NCI-H1694 treated with DMSO at 0.1 percent for 48 hours (cell line): ENCODE results near the gene RAB1B.

Experiments
- DNase-seq: peaks from one replicate; lab custom pipeline; 2025; lab: John Stamatoyannopoulos, UW

The RAB1B gene

GRCh38 chr11:66284526-66285078, 16.2 kb downstream of the RAB1B start:
- no peak for DNase-seq

DNA sequence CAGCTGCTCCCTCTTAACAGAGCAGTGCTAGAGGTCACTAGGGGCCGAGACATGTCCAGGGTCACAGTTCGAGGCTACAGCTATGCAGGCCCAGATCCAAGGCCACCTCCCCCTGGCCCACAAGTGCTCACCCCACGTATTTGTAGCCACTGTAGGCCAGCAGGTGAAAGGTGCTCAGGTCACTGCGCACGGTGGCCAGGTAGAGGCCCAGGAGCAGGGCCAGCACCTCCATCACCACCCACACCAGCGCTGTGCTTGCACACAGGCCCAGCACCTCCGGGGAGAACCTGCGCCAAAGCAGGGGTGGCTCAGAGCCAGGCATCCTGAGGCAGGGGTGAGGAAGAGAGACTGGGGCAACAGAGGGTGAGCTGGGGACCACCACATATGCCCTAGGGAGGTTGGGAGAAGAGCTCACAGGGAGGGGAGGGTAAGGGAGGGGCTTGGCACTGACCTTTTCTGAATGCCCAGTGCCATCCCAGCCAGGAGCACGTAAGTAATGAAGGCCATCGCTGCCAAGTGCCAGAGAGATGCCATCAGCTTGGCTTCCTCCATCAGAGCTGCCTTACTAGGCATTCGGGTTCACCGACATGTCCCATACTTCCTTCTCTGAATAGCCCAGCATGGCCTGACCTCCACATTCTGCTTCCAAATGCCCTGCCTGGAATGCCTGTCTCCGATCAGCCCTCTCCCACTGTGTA, 17.0 kb downstream of the RAB1B start:
- DNase-seq = no peak

GRCh38 chr11:66286699-66287098, 18.3 kb downstream of the RAB1B start:
- no peak for DNase-seq

GRCh38 chr11:66287211-66287888, 18.9 kb downstream of the RAB1B start:
- DNase-seq = no peak

DNA sequence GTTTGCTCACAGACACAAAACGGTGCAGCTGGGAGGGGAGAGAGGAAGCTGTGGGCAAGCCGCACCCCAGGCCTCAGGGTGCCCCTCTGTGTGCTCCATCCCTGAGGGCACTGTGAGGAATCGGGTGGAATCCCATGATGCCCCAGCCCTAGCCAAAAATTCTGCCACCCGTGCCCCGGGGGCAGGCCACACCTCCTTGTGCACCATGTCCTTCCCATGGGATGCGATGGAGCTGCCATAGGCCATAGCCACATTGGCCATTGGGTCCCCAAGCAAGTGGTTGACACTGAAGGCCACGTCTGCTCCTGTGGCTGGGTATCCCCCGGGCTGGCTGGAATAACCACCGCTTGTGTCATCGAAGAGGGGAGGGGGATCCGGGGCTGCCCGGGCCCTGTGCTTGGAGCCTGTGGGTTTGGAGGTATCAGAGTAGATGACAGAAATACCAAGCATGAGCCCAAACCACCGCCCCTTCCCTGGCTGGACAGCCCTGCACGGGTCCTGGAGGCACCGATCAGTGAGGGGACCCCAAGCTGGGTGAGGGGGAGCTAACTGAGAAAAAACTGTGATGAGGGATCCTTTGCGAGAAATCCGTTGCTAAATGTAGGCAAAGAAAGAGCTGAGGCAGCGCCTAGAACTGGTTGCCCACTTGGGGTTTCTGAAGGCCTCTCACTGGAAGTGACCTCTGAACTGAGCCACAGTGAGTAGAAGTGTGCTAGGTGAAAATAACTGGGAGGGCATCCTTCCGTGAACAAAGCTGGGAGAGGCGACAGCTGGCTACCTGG, 19.6 kb downstream of the RAB1B start:
- DNase-seq = no peak

GRCh38 chr11:66288671-66289547, 20.5 kb downstream of the RAB1B start, which contains the start of gene YIF1A:
Gene YIF1A (minus strand): TSS chr11:66289143. CDS start chr11:66288985, 158 bp downstream.
- peak; percentile 97 for DNase-seq

DNA sequence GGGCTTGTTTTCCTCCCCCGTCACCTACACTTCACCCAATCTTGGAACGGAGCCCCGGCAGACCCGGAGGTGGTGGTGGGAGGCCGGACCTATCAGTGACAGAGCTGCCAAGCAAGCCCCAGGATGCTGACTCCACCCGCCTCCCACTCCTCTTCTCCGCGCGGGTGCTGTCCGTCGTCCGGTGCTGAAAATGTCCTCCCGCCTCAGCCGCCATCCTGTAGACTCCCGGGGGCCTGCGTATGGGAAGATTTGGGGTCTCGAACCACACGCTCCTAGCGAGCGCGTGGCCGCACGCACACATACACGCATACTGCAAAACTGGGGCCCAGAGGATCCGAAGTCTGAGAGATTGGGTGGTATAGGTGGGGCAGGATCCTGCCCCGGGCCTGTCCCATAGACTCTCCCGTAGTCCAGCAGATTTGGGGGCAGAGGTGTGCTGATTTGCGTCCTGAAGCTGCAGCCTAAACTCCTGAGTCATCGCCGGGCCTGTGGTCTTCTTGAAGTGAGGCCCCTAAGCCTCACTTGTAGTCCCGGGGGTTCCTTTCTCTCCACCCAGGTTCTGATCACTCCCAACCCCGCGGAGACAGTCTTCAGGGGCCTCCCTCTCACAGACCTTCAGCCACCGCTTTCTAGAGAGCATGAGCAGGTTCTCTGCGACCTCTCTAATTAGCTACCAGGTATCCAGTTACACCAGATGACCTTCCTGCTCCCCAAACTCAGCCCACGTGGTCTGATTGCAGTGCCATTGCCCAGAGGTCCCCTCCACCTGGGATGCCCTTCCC, 21.3 kb downstream of the RAB1B start:
- no peak for DNase-seq

- no peak for DNase-seq
These were observed 21.8 kb downstream of the RAB1B start for GRCh38 chr11:66290330-66290621.

DNA sequence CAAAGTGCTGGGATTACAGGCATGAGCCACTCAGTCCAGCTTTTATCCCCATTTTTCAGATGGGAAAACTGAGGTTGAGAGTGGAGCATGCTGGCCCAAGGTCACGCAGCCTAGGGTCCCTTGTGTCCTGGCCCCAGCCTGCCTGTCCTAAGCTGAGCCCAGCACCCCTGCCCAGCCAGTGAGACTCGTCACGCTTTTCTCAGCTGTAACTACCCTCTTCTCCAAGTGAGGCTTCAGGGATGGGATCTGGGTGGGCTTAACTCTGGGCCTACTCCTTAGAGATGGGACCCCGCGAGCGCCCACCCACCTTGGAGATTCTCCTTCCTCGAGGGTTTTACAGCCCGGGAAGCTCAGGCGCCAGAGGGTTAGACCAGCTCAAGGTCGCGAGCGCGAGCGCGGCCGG, 22.9 kb downstream of the RAB1B start:
- no peak for DNase-seq

DNA sequence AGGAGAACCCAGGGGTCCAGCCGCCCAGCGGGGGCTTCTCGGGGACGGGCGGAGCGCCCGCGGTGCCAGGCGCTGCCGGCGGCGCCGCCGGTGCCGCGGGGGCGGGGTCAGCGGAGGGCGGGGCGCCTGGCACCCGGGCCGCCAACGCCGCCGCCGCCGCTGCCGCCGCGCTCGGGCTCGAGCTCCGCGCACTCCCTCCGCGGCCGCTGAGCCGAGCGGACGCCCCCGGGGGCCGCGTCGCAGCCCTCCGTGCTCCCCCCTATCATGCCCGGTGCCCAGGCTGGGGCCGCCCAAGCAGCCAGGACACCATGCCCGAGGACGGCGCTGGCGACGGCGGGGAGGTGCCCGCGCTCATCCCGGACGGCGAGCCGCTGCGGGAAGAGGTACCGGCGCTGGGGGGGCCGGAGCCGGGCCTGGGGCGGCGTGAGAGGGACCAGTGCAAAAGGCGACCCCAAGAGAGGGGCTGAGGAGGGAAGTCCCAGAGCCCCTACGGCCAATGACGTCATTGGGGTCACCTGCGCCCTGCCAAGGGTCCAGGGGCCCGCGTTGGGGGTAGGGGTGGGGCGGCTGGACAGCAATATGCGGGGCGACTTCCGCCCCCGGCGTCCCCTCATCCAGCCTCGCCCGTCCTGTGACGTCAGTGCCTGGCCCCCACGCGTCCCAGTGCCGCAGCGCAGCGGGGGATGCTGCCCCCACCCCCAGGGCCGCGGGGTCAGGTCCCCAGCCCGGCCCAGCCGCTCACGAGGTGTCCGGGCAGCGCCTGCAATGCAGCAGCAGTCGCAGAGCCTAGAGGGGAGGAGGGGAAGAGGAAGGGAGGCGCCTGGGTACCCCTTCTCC, 23.5 kb downstream of the RAB1B start, which contains the start of gene TMEM151A:
Gene TMEM151A (plus strand): TSS at position 189 of the 837 bp plus-strand sequence. CDS start 120 bp downstream, at position 309.
- DNase-seq = no peak

- DNase-seq = no peak
These were observed 24.3 kb downstream of the RAB1B start for GRCh38 chr11:66292543-66293332.

- no peak for DNase-seq
These were observed 24.9 kb downstream of the RAB1B start for GRCh38 chr11:66293352-66293751.

GRCh38 chr11:66293777-66294625, 25.6 kb downstream of the RAB1B start:
- DNase-seq = no peak

DNA sequence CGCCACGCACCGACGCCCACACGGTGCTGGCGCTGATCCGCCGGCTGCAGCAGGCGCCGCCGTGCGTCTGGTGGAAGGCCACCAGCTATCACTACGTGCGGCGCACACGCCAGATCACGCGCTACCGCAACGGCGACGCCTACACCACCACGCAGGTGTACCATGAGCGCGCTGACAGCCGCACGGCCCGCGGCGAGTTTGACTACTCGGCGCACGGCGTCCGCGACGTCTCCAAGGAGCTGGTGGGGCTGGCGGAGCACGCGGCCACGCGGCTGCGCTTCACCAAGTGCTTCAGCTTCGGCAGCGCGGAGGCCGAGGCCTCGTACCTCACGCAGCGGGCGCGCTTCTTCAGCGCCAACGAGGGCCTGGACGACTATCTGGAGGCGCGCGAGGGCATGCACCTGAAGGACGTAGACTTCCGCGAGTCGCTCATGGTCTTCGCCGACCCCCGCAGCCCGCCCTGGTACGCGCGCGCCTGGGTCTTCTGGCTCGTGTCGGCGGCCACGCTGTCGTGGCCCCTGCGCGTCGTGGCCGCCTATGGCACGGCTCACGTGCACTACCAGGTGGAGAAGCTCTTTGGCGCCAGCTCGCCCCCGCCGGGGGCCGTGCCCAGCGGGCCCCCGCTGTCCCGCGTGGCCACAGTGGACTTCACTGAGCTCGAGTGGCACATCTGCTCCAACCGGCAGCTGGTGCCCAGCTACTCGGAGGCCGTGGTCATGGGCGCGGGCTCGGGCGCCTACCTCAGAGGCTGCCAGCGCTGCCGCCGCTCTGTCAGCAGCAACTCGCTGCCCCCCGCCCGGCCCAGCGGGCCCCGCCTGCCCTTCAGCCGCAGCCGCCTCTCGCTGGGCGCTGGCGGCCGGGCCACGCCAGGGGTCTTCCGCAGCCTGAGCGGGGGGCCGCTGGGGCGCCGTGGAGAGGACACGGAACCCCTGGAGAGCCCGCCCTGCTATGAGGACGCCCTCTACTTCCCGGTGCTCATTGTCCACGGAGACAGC, 26.5 kb downstream of the RAB1B start:
- no peak for DNase-seq

DNA sequence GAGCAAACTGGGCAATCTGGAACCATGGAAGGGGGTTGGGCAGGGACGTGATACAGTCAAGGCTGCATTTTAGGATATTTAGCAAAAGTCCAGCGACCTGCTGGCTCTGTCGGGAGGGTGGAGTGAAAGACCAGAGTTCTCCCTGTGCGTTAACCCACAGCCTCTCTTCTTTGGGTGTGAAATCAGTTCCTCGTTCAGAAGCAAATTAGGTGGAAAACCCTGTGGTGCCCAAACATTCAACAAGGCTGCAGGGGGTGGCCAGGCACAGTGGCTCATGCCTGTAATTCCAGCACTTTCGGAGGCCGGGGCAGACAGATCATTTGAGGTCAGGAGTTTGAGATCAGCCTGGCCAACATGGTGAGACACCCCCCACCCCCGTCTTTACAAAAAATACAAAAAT, 29.2 kb downstream of the RAB1B start:
- DNase-seq = no peak

DNA sequence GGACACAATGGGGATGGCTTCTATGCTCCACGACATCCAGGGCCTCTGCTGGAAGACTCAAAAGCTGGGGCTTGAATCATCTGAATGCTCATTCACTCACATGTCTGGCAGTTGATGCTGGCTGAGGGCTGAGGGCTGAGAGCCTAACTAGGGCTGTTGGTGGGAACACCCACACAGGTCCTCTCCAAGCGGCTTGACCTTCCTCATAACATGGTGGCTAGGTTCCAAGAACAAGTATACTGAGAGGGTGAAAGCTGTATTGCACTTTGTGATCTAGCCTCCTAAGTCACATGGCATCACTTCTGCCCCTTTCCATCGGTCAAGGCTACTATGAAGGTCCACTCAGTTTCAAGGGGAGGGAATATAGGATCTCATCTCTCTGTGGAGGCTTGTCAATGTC, 30.7 kb downstream of the RAB1B start:
- DNase-seq = no peak

- no peak for DNase-seq
These were observed 34.2 kb downstream of the RAB1B start for GRCh38 chr11:66302656-66303055.
